GM12878 (cell line): ENCODE data around the gene APPBP2. TPM values are rescaled to one million over a fixed set of nuclear protein-coding genes. Genes with fewer than 3 reads are reported as not detected.

Source experiments
- ATAC-seq: fragments of 200-7000 bp; cut with Tn5 transposase; 3 replicates; pipeline ENCODE4 v1.9.1; 2020; ENCODE audit warnings: mild to moderate bottlenecking, moderate library complexity
- BruUV-seq: library from RNA; stranded (reverse); fragments of 400-500 nt; replicated peaks from 2 replicates; lab custom pipeline; 2021; lab: Mats Ljungman, UMichigan
- CTCF ChIA-PET: fragments of 300-600 bp; sonication (Branson Sonifier 250); formaldehyde crosslinking; extraction: SDS; loops from one replicate; lab custom pipeline; 2021; ENCODE audit warnings: inconsistent platforms; lab: Yijun Ruan, JAX
- POLR2A ChIA-PET: fragments of 350-600 bp; formaldehyde crosslinking; extraction: SDS; loops from one replicate; lab custom pipeline; 2021; ENCODE audit warnings: inconsistent platforms; lab: Charles Lee
- RAD21 ChIA-PET: fragments of 300-600 bp; sonication (Branson Sonifier 250); formaldehyde crosslinking; loops from one replicate; lab custom pipeline; 2023; ENCODE audit warnings: antibody characterized with exemption; ENCODE audit not compliant: unreplicated experiment; lab: Charles Lee
- SMC1A ChIA-PET: fragments of 300-600 bp; sonication (Branson Sonifier 250); formaldehyde crosslinking; loops from one replicate; lab custom pipeline; 2023; ENCODE audit not compliant: unreplicated experiment, uncharacterized antibody; lab: Charles Lee
- DNase-seq: peaks from one replicate; pipeline ENCODE4 v3.0.0-alpha.2; 2011; ENCODE audit warnings: low read depth, low spot score
- FAIRE-seq: peaks from 3 replicates; lab custom pipeline; 2011; peaks lifted over from hg19 to GRCh38; lab: Jason Lieb, UNC
- H2AFZ ChIP-seq: 2 replicates; pipeline ENCODE4 v1.6.0; 2011; ENCODE audit warnings: low read depth, low read length, control low read depth; ENCODE audit not compliant: control insufficient read depth
- H3K27ac ChIP-seq: 2 replicates; pipeline ENCODE4 v1.5.1; 2011; ENCODE audit warnings: control low read depth; ENCODE audit not compliant: control insufficient read depth, insufficient read depth
- H3K27me3 ChIP-seq, 2 experiments: replicated peaks in 1 of 2; 2 replicates each; pipeline versions ENCODE4 v1.6.0 to v1.6.1; 2011; ENCODE audit warnings: low read length in 1 of 2; ENCODE audit not compliant: control insufficient read depth in 2 of 2, insufficient read depth in 2 of 2
- H3K36me3 ChIP-seq, 2 experiments: 2 replicates each; pipeline ENCODE4 v1.5.1; 2011; ENCODE audit warnings: low read length in 1 of 2; ENCODE audit not compliant: control insufficient read depth in 2 of 2, insufficient read depth in 2 of 2
- H3K4me1 ChIP-seq: 2 replicates; pipeline ENCODE4 v1.6.1; 2011; ENCODE audit warnings: mild to moderate bottlenecking, low read length, moderate library complexity, mixed read lengths; ENCODE audit not compliant: control insufficient read depth, insufficient read depth
- H3K4me2 ChIP-seq: 2 replicates; pipeline ENCODE4 v1.6.0; 2011; ENCODE audit warnings: control low read depth; ENCODE audit not compliant: control insufficient read depth, insufficient read depth
- H3K4me3 ChIP-seq: fragments of 200-600 bp; sonication (generic); 2 replicates; pipeline ENCODE4 v1.5.1; 2016
- H3K79me2 ChIP-seq: 2 replicates; pipeline ENCODE4 v1.6.0; 2011; ENCODE audit warnings: low read length; ENCODE audit not compliant: control insufficient read depth, insufficient read depth
- H3K9ac ChIP-seq: 2 replicates; pipeline ENCODE4 v1.8.0; 2011; ENCODE audit warnings: low read length, control low read depth, mixed read lengths; ENCODE audit not compliant: control insufficient read depth, insufficient read depth
- H3K9me3 ChIP-seq: replicated peaks from 3 replicates; pipeline ENCODE4 v1.5.1; 2011; ENCODE audit warnings: mild to moderate bottlenecking, low read length; ENCODE audit not compliant: control insufficient read depth, insufficient read depth
- H4K20me1 ChIP-seq: 2 replicates; pipeline ENCODE4 v1.6.0; 2011; ENCODE audit not compliant: control insufficient read depth, insufficient read depth
- GABPA ChIP-seq: IDR thresholded peaks from 2 replicates; pipeline ENCODE4 v1.6.1; 2014; ENCODE audit warnings: antibody characterized with exemption, low read depth, mild to moderate bottlenecking, inconsistent platforms
- HDGF ChIP-seq: fragments of 450-650 bp; IDR thresholded peaks from 2 replicates; pipeline ENCODE4 v1.6.1; 2016; ENCODE audit warnings: antibody characterized with exemption
- MTA2 ChIP-seq: fragments of 450-650 bp; IDR thresholded peaks from 2 replicates; pipeline ENCODE4 v1.6.1; 2016; ENCODE audit warnings: low read depth, mild to moderate bottlenecking, moderate library complexity
- NFXL1 ChIP-seq: fragments of 450-650 bp; IDR thresholded peaks from 2 replicates; pipeline ENCODE4 v1.6.1; 2017; ENCODE audit warnings: antibody characterized with exemption, mild to moderate bottlenecking, borderline replicate concordance
- NFYB ChIP-seq: IDR thresholded peaks from 2 replicates; pipeline ENCODE4 v1.6.1; 2011; ENCODE audit warnings: low read depth, mild to moderate bottlenecking, low read length, improper control_type of control experiment, moderate library complexity; ENCODE audit not compliant: insufficient read depth
- NR2C1 ChIP-seq: fragments of 450-650 bp; IDR thresholded peaks from 2 replicates; pipeline ENCODE4 v1.6.1; 2017; ENCODE audit warnings: antibody characterized with exemption, mild to moderate bottlenecking, moderate library complexity
- PAX5 ChIP-seq: IDR thresholded peaks from 2 replicates; pipeline ENCODE4 v1.6.1; 2011; ENCODE audit warnings: low read depth, low read length, borderline replicate concordance
- SIN3A ChIP-seq: IDR thresholded peaks from 2 replicates; pipeline ENCODE4 v1.6.1; 2012; ENCODE audit warnings: low read depth, low read length, improper control_type of control experiment
- SRF ChIP-seq, 2 experiments: IDR thresholded peaks; 2 replicates each; pipeline ENCODE4 v1.6.1; 2011; ENCODE audit warnings: low read depth in 2 of 2, low read length in 2 of 2, mild to moderate bottlenecking in 1 of 2, moderate library complexity in 1 of 2
- WGBS: methylation state at CpG from one replicate; pipeline ENCODE4 v1.1.6; 2016; ENCODE audit warnings: low lambda C conversion rate; ENCODE audit not compliant: insufficient replicate concordance, insufficient coverage; ENCODE audit errors: missing lambda C conversion rate; 5-methylcytosine and 5-hydroxymethylcytosine counted together
- in situ Hi-C: fragments of 300-500 bp; cut with MboI; formaldehyde crosslinking; loops from 9 replicates; pipeline ENCODE4 v1.14.3; 2018; ENCODE audit warnings: mixed read lengths
- intact Hi-C: fragments of 100-400 bp; cut with micrococcal nuclease; formaldehyde crosslinking; loops from one replicate; pipeline ENCODE4 v1.14.2; 2022; ENCODE audit not compliant: unreplicated experiment
- polyA plus RNA-seq, 11 experiments: library from polyadenylated mRNA; depleted of rRNA in 4 of 11; unstranded in 6 of 11; stranded (reverse) in 5 of 11; fragments of >200 nt; fragmentation: Nextera tagmentation in 4 of 11; fragmentation: Illumina TruSeq in 1 of 11; extraction: Ambion mirVana in 4 of 11; extraction: Trizol in 1 of 11; gene quantifications; 1 replicate in 1 of 11; 2 replicates in 10 of 11; pipeline versions ENCODE4 v1.2.1 to v1.2.3, GENCODE V29; 2011 to 2016; ENCODE audit warnings: inconsistent platforms in 2 of 11, missing spikeins in 2 of 11, low read depth in 1 of 11
- total RNA-seq, 4 experiments: library from RNA; depleted of rRNA in 3 of 4; stranded (reverse); fragments of >200 nt in 3 of 4; fragmentation: Illumina TruSeq in 1 of 4; extraction: Trizol in 1 of 4; gene quantifications; 2 replicates each; pipeline versions ENCODE4 v1.2.1 to v1.2.3, GENCODE V29; 2013 to 2021

Gene APPBP2
- total and polyA plus RNA-seq, 10 of the 15 experiments (the other 5 are each of a cell fraction or from before 2014, with no cell fraction given), result 4.3 to 30.8 (median 13.1) TPM

GRCh38 chr17:60423865-60424264 is 102.2 kb downstream of the APPBP2 start:
- Histone ChIP-seq H3K27ac (no peak overlapping the region), H3K9me3 (no peaks in the 10 kb centered on the region), H3K4me3 (no peak overlapping the region), H3K4me2 (no peak overlapping the region), H3K36me3 (no peaks in the 10 kb centered on the region), H3K27me3 (no peaks in the 10 kb centered on the region), H3K4me1 (no peaks in the 10 kb centered on the region), H3K9ac (no peak overlapping the region), H3K79me2 (no peaks in the 10 kb centered on the region), H4K20me1 (no peaks in the 10 kb centered on the region), H2AFZ (no peak overlapping the region)
- intact Hi-C loops (loop anchor here (5.0 kb wide), 2 partner anchors 143 to 187 kb away; no protein-coding TSS in a partner anchor), in situ Hi-C loops (loop anchor here (5.0 to 10.0 kb wide), 2 partner anchors 213 to 279 kb away; partner anchors contain the start of gene CA4)
- ChIA-PET RAD21 (interaction anchor here (0.6 to 1.1 kb wide), 2 partner anchors 192 to 286 kb away, joined by 3 to 6 read pairs; no protein-coding TSS in a partner anchor), POLR2A (no interaction called here), CTCF (interaction anchor here (0.6 to 2.8 kb wide), 7 partner anchors 16 to 287 kb away, joined by 3 to 9 read pairs (median 4); no protein-coding TSS in a partner anchor), SMC1A (interaction anchor here (1.1 to 1.2 kb wide), 2 partner anchors 23 to 193 kb away, joined by 3 to 4 read pairs; no protein-coding TSS in a partner anchor)
- FAIRE-seq, result no peak
- 28% methylated on average over 3 of the region's 3 CpGs for WGBS
- TF ChIP-seq NFXL1 (0 out of 2 replicates have a peak, but pooled peaks have one; percentile 16), NR2C1 (no peak)
- BruUV-seq, result no TSS peak
- DNase-seq, result no peak
- no peak for ATAC-seq

GRCh38 chr17:60422162-60422665 is 103.8 kb downstream of the APPBP2 start, which contains the start of gene CHCT1:
TSS of gene CHCT1 (plus strand) at chr17:60422489. CDS start at chr17:60422593, 104 bp downstream.
- intact Hi-C loops, result loop anchor here (5.0 kb wide), 2 partner anchors 145 to 185 kb away; no protein-coding TSS in a partner anchor
- ChIA-PET CTCF (interaction anchor here (0.6 to 2.8 kb wide), 3 partner anchors 21 to 191 kb away, joined by 3 to 6 read pairs (median 3); no protein-coding TSS in a partner anchor), POLR2A (no interaction called here), RAD21 (no interaction called here), SMC1A (no interaction called here)
- Histone ChIP-seq H3K27ac (no peak within 1 kb of the TSS), H3K27me3 (no peaks in the 10 kb centered on the region), H3K9ac (peak within 1 kb of the TSS; percentile 74), H3K79me2 (no peaks in the 10 kb centered on the region), H3K4me1 (no peaks in the 10 kb centered on the region), H3K9me3 (no peaks in the 10 kb centered on the region), H3K4me3 (peak within 1 kb of the TSS; percentile 61), H4K20me1 (no peaks in the 10 kb centered on the region), H3K36me3 (no peaks in the 10 kb centered on the region), H2AFZ (peak within 1 kb of the TSS; percentile 96), H3K4me2 (peak within 1 kb of the TSS; percentile 78)
- no TSS peak for BruUV-seq
- in situ Hi-C loops, result loop anchor here (5.0 to 10.0 kb wide), 2 partner anchors 215 to 277 kb away; partner anchors contain the start of gene CA4
- no peak for TF ChIP-seq GABPA
- TF ChIP-seq HDGF, result no peak
- no peak for TF ChIP-seq SIN3A
- TF ChIP-seq NFYB, result no peak
- TF ChIP-seq PAX5, result 0 out of 2 replicates have a peak, but pooled peaks have one; percentile 1
- TF ChIP-seq MTA2, result no peak
- no peak for TF ChIP-seq SRF (IDR thresholded peaks at IDR 0.05; ENCODE audit: low read depth in 2 of 2, low read length in 2 of 2)
- DNase-seq (no peak), ATAC-seq (no peak), FAIRE-seq (no peak)
- 91% methylated on average over 18 of the region's 18 CpGs for WGBS
